GM06990 (cell line): Measurements from ENCODE around the gene DFFA.

Experiments
- DNase-seq: peaks from one replicate; pipeline ENCODE4 v3.0.0-alpha.2; 2011; ENCODE audit not compliant: insufficient read length; ENCODE audit errors: extremely low read depth
- H3K27me3 ChIP-seq: replicated peaks from 2 replicates; pipeline ENCODE4 v1.6.0; 2011; ENCODE audit warnings: low read length; ENCODE audit not compliant: control insufficient read depth, insufficient read depth
- H3K36me3 ChIP-seq: 2 replicates; pipeline ENCODE4 v1.5.1; 2011; ENCODE audit warnings: low read length; ENCODE audit not compliant: control insufficient read depth, insufficient read depth
- H3K4me3 ChIP-seq: replicated peaks from 2 replicates; pipeline ENCODE4 v1.5.1; 2011; ENCODE audit warnings: low read depth, mild to moderate bottlenecking, control low read depth, low read length
- TF ChIP-seq, protein P1 (sequence below): IDR thresholded peaks from 2 replicates; pipeline ENCODE4 v1.5.1; 2011; ENCODE audit warnings: low read length, control low read depth, mild to moderate bottlenecking, inconsistent platforms; ENCODE audit not compliant: insufficient read depth, poor library complexity, severe bottlenecking

Gene DFFA

GRCh38 chr1:10444248-10444647 is 28.1 kb downstream of the DFFA start:
- DNase-seq: no peak

DNA sequence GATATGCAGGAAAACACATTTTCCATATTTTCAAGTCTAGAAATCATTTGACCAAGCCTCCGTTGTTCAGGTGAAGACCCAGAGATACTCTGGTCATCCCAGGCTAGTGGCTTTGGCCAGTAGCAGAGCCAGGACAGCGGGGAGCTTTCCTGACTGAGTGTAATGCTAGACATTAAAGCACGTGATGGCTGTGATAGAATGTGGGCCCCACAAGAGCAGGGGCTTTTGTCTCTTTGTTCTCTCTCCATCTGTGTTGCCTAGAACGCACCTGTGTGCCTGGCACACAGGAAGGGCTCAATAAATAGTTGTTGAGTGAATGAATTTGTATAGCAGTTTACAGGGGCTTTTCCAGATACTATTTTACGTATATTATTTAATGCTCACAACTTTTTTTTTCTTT is 31.5 kb downstream of the DFFA start:
- no peak overlapping the region for H3K4me3 ChIP-seq
- no peak for DNase-seq

More at GRCh38 chr1:10444248-10444647, 28.1 kb downstream of the DFFA start:
- H3K27me3 ChIP-seq: no peaks in the 10 kb centered on the region
- TF ChIP-seq, protein P1, sequence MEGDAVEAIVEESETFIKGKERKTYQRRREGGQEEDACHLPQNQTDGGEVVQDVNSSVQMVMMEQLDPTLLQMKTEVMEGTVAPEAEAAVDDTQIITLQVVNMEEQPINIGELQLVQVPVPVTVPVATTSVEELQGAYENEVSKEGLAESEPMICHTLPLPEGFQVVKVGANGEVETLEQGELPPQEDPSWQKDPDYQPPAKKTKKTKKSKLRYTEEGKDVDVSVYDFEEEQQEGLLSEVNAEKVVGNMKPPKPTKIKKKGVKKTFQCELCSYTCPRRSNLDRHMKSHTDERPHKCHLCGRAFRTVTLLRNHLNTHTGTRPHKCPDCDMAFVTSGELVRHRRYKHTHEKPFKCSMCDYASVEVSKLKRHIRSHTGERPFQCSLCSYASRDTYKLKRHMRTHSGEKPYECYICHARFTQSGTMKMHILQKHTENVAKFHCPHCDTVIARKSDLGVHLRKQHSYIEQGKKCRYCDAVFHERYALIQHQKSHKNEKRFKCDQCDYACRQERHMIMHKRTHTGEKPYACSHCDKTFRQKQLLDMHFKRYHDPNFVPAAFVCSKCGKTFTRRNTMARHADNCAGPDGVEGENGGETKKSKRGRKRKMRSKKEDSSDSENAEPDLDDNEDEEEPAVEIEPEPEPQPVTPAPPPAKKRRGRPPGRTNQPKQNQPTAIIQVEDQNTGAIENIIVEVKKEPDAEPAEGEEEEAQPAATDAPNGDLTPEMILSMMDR: no peak
- no peak overlapping the region for H3K4me3 ChIP-seq
- H3K36me3 ChIP-seq: no peaks in the 10 kb centered on the region

DNA sequence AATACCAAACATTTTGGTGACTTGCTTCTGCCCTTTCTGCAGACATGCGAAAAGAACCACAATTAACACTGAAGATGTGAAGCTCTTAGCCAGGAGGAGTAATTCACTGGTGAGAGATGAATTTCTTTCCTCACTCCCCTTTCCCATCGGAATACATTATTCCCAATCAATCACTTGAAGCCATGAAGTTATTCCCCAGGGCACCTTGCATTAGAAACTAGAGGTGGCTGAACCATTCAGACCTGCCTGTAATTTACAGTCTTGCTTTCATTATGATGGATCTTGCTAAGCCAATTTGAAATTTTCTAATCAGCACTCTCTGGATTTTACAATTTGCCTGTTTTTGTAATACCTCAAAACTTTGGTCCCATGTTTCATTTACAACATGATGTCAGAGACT is 32.0 kb downstream of the DFFA start:
- no peak overlapping the region for H3K4me3 ChIP-seq
- H3K27me3 ChIP-seq: no peaks in the 10 kb centered on the region
- no peaks in the 10 kb centered on the region for H3K36me3 ChIP-seq
- TF ChIP-seq, protein P1: no peak
- DNase-seq: no peak

More for the DNA sequence above, 31.5 kb downstream of the DFFA start:
- H3K27me3 ChIP-seq: no peaks in the 10 kb centered on the region
- TF ChIP-seq, protein P1: no peak
- H3K36me3 ChIP-seq: no peaks in the 10 kb centered on the region

DNA sequence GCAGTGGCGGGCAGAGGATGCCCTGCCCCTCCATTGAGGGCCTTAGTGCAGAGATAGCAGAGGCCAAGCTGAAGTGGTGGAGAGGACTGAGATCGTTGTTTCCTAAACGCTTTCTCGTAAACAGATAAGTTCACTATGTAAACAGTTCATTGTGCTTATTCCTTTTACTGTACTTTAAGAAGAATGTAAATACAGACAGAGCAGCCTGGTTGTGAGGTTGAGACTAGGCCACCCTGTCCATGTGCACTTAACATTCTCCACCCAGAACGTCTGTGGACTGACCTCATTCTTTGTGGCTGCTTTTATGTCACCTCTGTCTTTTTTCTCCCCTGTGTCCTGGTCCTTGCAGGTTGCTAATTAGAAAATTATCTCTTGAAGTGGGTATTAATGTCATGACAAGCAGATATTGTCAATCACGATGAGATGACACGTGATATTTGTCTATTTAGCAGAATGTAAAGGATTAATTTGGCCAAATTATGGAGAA is 33.6 kb downstream of the DFFA start:
- Histone ChIP-seq H3K27me3 (no peaks in the 10 kb centered on the region), H3K4me3 (no peak overlapping the region), H3K36me3 (no peaks in the 10 kb centered on the region)
- TF ChIP-seq, protein P1: no peak
- no peak for DNase-seq

DNA sequence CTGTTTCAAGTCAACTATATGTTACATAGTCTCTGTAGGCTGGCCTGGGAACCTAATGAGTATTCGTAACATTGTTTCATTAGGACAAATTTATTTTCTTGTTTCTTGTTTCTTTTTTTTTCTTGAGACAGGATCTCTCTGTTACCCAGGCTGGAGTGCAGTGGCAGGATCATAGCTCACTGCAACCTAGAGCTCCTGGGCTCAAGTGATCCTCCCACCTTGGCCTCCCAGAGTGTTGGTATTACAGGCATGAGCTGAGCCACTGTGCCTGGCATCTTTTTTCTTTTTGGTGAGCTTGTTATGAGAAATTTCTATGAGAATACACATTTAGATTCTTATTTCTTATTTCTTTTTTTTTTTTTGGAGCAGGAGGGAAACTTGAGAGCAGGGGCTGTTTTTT is 35.3 kb downstream of the DFFA start:
- Histone ChIP-seq H3K4me3 (no peak overlapping the region), H3K27me3 (no peaks in the 10 kb centered on the region), H3K36me3 (no peaks in the 10 kb centered on the region)
- DNase-seq: no peak
- TF ChIP-seq, protein P1: no peak

DNA sequence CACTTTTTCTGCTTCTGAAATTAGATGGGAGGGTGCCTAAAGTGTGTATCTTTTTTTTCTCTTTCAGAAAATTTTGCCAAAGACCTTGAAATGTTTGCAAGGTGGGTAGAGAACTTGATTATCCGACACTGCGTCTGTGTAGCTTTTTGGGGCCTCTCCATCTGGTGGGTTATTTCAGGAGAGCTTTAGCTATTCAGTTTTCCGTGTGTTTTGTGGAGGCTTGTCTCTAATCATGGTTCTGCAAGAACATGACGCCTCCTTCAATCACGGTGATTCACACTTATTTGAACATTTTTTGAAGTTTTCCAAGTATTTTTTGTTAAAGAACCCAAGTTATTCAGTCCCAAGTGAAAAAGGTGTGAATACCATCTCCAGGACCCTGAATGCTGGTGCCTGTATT is 37.7 kb downstream of the DFFA start:
- no peak for DNase-seq
- H3K4me3 ChIP-seq: no peak overlapping the region
- H3K36me3 ChIP-seq: no peaks in the 10 kb centered on the region
- TF ChIP-seq, protein P1: no peak
- H3K27me3 ChIP-seq: no peaks in the 10 kb centered on the region
